Measurements from ENCODE around the gene PTPRN2.

Gene PTPRN2

DNA sequence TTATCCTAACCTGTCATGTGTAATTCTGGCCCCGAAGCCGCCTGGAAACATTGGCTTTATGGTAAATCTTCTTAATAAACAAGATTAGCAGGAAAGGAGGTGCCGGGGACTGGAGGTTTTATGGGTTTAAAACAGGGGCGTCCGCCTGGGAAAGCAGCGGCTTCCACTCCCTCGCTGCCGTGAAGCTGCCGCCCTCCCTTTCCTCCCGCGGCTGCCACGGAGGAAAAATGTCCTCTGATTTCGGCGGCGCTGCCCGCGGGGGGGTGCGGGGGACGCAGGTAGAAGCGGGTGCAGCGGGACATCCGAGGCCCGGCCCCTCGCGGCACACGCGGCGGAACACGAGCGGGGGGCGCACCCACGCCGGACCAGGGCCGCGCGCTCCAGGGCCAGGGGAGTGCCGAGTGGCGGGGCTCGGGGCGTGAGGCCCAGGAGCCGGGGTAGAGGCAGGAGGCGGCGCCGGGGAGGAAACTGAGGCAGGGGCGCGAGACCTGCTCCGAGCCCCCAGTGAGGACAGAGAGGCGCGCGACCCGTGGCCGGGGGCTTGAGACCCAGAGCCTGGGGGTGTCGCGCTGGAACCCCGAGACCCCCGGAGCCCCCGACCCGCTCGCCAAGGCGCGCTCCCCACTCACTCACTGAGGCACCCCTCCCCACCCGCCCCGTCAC lies 993 bp downstream of the PTPRN2 start:
- no peak overlapping the region for H3K4me3 ChIP-seq (ENCODE audit: low read length in 2 of 2)
- WGBS, 2 donors (ENCODE audit: extremely low coverage in 2 of 2, insufficient read length in 2 of 2, insufficient replicate concordance in 1 of 2): no CpG with 5 or more reads among the region's 63 CpGs
- no peak for DNase-seq (ENCODE audit: low spot score)

DNA sequence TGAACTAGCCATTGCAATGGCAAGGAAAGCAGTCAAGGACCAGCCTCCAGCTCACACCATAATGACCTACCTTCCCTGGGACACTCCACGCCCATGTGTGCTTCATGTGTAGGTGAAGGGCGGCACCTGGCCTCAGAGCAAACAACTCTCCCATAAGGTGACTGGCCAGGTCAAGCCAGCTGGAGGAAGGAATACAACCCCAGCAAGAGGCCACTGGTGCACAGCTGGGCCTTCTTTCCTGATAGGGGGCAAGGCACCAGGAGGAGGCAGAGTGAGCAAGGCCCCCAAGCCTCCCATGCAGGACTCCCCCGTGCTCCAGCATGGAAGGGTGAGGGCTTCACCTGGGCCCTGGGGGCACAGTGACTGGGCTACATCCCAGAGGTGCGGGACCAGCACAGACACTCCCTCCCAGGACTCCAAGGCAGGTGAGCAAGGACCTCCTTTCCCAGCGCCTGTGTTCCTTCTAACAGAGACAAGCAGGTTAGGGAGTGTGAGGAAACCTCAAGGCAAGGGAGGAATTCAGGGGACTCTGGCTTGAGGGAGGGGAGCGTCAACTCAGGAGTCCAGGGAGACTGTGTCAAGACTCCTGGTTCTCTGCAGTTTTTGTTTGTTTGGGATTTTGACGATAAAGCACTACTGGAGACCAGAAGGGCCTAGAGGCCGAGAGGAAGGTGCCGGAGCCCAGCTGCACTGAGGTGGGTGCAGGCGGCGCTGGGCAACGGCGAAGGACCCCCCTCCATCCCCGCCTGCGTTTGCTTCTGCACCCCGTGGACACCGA lies 1.7 kb downstream of the PTPRN2 start:
- no peak overlapping the region for H3K23ac ChIP-seq (ENCODE audit: low read depth, low read length, poor library complexity)

More for the DNA sequence above, 993 bp downstream of the PTPRN2 start:
- no peak overlapping the region for H2BK120ac ChIP-seq (ENCODE audit: low read depth, low read length)
- H2BK5ac ChIP-seq (ENCODE audit: low read length): peak overlapping the region; percentile 57
- peaks cover 0 to 3% of the 10 kb centered on the region in 2 donors for H3K4me1 ChIP-seq (ENCODE audit: control insufficient read depth in 2 of 2, insufficient read depth in 1 of 2, low read depth in 1 of 2, low read length in 2 of 2)
- no peak overlapping the region for H3K9ac ChIP-seq (ENCODE audit: low read depth, low read length, poor library complexity)
- H3K4me2 ChIP-seq (ENCODE audit: insufficient read depth, low read length, poor library complexity, severe bottlenecking): peak overlapping the region; percentile 47
- H3K27ac ChIP-seq (replicated peaks; ENCODE audit: low read length): no peak overlapping the region
- H3K4ac ChIP-seq (ENCODE audit: low read length): no peak overlapping the region
- H2AFZ ChIP-seq (ENCODE audit: low read length): peak overlapping the region; percentile 45
- peaks cover 0 to under 1% of the 10 kb centered on the region in 2 donors for H3K9me3 ChIP-seq (replicated peaks in 1 of 2; ENCODE audit: control insufficient read depth in 2 of 2, insufficient read depth in 1 of 2, low read depth in 1 of 2, low read length in 2 of 2)
- H3K14ac ChIP-seq (ENCODE audit: low read length): no peak overlapping the region
- H2BK15ac ChIP-seq (ENCODE audit: low read length): no peak overlapping the region
- no peaks in the 10 kb centered on the region for H3K79me1 ChIP-seq (ENCODE audit: low read depth, low read length)
- no peak overlapping the region for H3K18ac ChIP-seq (ENCODE audit: low read length)
- H3K27me3 ChIP-seq (ENCODE audit: control insufficient read depth in 3 of 3, insufficient read depth in 3 of 3, low read depth in 1 of 3, low read length in 3 of 3): peaks cover 9 to 54% (median 38%) of the 10 kb centered on the region in 3 experiments
- no peak overlapping the region for H2BK12ac ChIP-seq (ENCODE audit: low read length)
- H4K91ac ChIP-seq (ENCODE audit: low read depth, low read length, poor library complexity): no peak overlapping the region
- no peak overlapping the region for H2AK5ac ChIP-seq (ENCODE audit: low read depth, low read length)
- no peak overlapping the region for H4K8ac ChIP-seq (ENCODE audit: low read depth, low read length)
- H3K36me3 ChIP-seq (replicated peaks in 1 of 2; ENCODE audit: control insufficient read depth in 2 of 2, insufficient read depth in 2 of 2, low read length in 2 of 2): no peaks in the 10 kb centered on the region
- H3K23ac ChIP-seq (ENCODE audit: low read depth, low read length, poor library complexity): peak overlapping the region; percentile 30

DNA sequence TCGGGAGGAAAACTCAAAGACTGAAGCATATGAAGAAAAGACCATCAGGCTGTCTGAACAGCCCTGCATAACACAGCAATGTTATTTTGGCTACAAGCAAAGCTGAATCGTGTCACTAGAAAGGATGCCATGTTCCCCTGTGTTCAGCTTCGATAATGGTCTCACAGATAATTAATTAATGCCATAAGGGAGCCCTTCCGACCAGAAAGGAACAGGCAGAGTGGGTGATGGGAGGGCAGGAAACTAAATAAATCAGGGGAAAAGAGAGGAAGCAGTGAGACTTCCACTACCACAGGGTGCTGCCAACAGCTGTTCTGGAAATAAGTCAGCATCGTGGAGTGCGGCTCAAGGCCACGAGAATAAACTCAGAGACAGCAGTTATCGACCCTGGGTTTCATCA lies 3.2 kb downstream of the PTPRN2 start:
- Histone ChIP-seq H3K4me2 (ENCODE audit: insufficient read depth, low read length, poor library complexity, severe bottlenecking) (no peak overlapping the region), H3K27ac (replicated peaks; ENCODE audit: low read length) (no peak overlapping the region), H2AFZ (ENCODE audit: low read length) (no peak overlapping the region), H3K9ac (ENCODE audit: low read depth, low read length, poor library complexity) (no peak overlapping the region), H3K4ac (ENCODE audit: low read length) (no peak overlapping the region), H3K4me1 (ENCODE audit: control insufficient read depth in 2 of 2, insufficient read depth in 1 of 2, low read depth in 1 of 2, low read length in 2 of 2) (peaks cover 0 to 3% of the 10 kb centered on the region in 2 donors), H3K14ac (ENCODE audit: low read length) (no peak overlapping the region), H4K8ac (ENCODE audit: low read depth, low read length) (no peak overlapping the region), H3K9me3 (replicated peaks in 1 of 2; ENCODE audit: control insufficient read depth in 2 of 2, insufficient read depth in 1 of 2, low read depth in 1 of 2, low read length in 2 of 2) (peaks cover 8 to 10% of the 10 kb centered on the region in 2 donors), H2BK120ac (ENCODE audit: low read depth, low read length) (no peak overlapping the region), H3K27me3 (ENCODE audit: control insufficient read depth in 3 of 3, insufficient read depth in 3 of 3, low read depth in 1 of 3, low read length in 3 of 3) (peaks cover 9 to 51% (median 33%) of the 10 kb centered on the region in 3 experiments), H3K23ac (ENCODE audit: low read depth, low read length, poor library complexity) (no peak overlapping the region), H4K91ac (ENCODE audit: low read depth, low read length, poor library complexity) (no peak overlapping the region), H2BK12ac (ENCODE audit: low read length) (no peak overlapping the region), H2BK15ac (ENCODE audit: low read length) (no peak overlapping the region), H2BK5ac (ENCODE audit: low read length) (no peak overlapping the region), H3K36me3 (replicated peaks in 1 of 2; ENCODE audit: control insufficient read depth in 2 of 2, insufficient read depth in 2 of 2, low read length in 2 of 2) (no peaks in the 10 kb centered on the region), H3K18ac (ENCODE audit: low read length) (no peak overlapping the region), H2AK5ac (ENCODE audit: low read depth, low read length) (no peak overlapping the region), H3K79me1 (ENCODE audit: low read depth, low read length) (no peaks in the 10 kb centered on the region), H3K4me3 (ENCODE audit: low read length in 2 of 2) (no peak overlapping the region)
- DNase-seq (ENCODE audit: low spot score): no peak
- no CpG with 5 or more reads among the region's 8 CpGs for WGBS, 2 donors (ENCODE audit: extremely low coverage in 2 of 2, insufficient read length in 2 of 2, insufficient replicate concordance in 1 of 2)

More for the DNA sequence above, 1.7 kb downstream of the PTPRN2 start:
- Histone ChIP-seq H2BK12ac (ENCODE audit: low read length) (no peak overlapping the region), H3K4me1 (ENCODE audit: control insufficient read depth in 2 of 2, insufficient read depth in 1 of 2, low read depth in 1 of 2, low read length in 2 of 2) (peaks cover 0 to 3% of the 10 kb centered on the region in 2 donors), H3K9ac (ENCODE audit: low read depth, low read length, poor library complexity) (no peak overlapping the region), H4K8ac (ENCODE audit: low read depth, low read length) (no peak overlapping the region), H3K4ac (ENCODE audit: low read length) (no peak overlapping the region), H4K91ac (ENCODE audit: low read depth, low read length, poor library complexity) (no peak overlapping the region), H3K79me1 (ENCODE audit: low read depth, low read length) (no peaks in the 10 kb centered on the region), H2BK120ac (ENCODE audit: low read depth, low read length) (peak overlapping the region; percentile 10), H3K27me3 (ENCODE audit: control insufficient read depth in 3 of 3, insufficient read depth in 3 of 3, low read depth in 1 of 3, low read length in 3 of 3) (peaks cover 9 to 54% (median 38%) of the 10 kb centered on the region in 3 experiments), H2BK5ac (ENCODE audit: low read length) (peak overlapping the region; percentile 57), H3K18ac (ENCODE audit: low read length) (peak overlapping the region; percentile 46), H3K9me3 (replicated peaks in 1 of 2; ENCODE audit: control insufficient read depth in 2 of 2, insufficient read depth in 1 of 2, low read depth in 1 of 2, low read length in 2 of 2) (peaks cover 0 to 3% of the 10 kb centered on the region in 2 donors), H2BK15ac (ENCODE audit: low read length) (no peak overlapping the region), H2AFZ (ENCODE audit: low read length) (no peak overlapping the region), H3K27ac (replicated peaks; ENCODE audit: low read length) (no peak overlapping the region), H3K36me3 (replicated peaks in 1 of 2; ENCODE audit: control insufficient read depth in 2 of 2, insufficient read depth in 2 of 2, low read length in 2 of 2) (no peaks in the 10 kb centered on the region), H3K4me3 (ENCODE audit: low read length in 2 of 2) (no peak overlapping the region), H3K4me2 (ENCODE audit: insufficient read depth, low read length, poor library complexity, severe bottlenecking) (no peak overlapping the region), H2AK5ac (ENCODE audit: low read depth, low read length) (no peak overlapping the region), H3K14ac (ENCODE audit: low read length) (no peak overlapping the region)
- no peak for DNase-seq (ENCODE audit: low spot score)
- no CpG with 5 or more reads among the region's 17 CpGs for WGBS, 2 donors (ENCODE audit: extremely low coverage in 2 of 2, insufficient read length in 2 of 2, insufficient replicate concordance in 1 of 2)

DNA sequence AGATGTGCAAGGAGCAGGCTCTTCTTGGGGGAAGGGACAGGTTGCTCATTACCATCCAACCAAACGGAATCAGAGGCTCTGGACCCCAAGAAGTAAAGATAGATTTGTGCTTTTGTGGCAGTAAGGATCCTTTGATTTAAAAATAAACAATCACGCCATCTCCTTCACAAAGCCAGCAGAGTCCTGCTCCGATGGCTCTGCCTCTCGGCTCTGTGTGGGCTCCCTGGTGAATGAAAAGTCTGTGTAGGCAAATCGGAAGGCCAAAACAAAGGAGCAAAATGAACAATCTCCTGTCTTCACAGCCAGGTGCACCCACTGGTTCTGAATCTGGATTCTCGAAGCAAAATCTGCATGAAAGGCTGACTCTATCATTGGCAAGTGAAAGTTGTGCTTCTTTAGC lies 3.8 kb downstream of the PTPRN2 start:
- Histone ChIP-seq H3K14ac (ENCODE audit: low read length) (no peak overlapping the region), H3K9me3 (replicated peaks in 1 of 2; ENCODE audit: control insufficient read depth in 2 of 2, insufficient read depth in 1 of 2, low read depth in 1 of 2, low read length in 2 of 2) (peaks cover 9 to 10% of the 10 kb centered on the region in 2 donors), H3K27ac (replicated peaks; ENCODE audit: low read length) (no peak overlapping the region), H3K4ac (ENCODE audit: low read length) (no peak overlapping the region), H4K91ac (ENCODE audit: low read depth, low read length, poor library complexity) (no peak overlapping the region), H2BK12ac (ENCODE audit: low read length) (no peak overlapping the region), H3K9ac (ENCODE audit: low read depth, low read length, poor library complexity) (no peak overlapping the region), H2AK5ac (ENCODE audit: low read depth, low read length) (no peak overlapping the region), H2BK5ac (ENCODE audit: low read length) (no peak overlapping the region), H2BK120ac (ENCODE audit: low read depth, low read length) (no peak overlapping the region), H3K4me1 (ENCODE audit: control insufficient read depth in 2 of 2, insufficient read depth in 1 of 2, low read depth in 1 of 2, low read length in 2 of 2) (peaks cover 0 to 3% of the 10 kb centered on the region in 2 donors), H3K4me2 (ENCODE audit: insufficient read depth, low read length, poor library complexity, severe bottlenecking) (no peak overlapping the region), H2BK15ac (ENCODE audit: low read length) (no peak overlapping the region), H2AFZ (ENCODE audit: low read length) (no peak overlapping the region), H4K8ac (ENCODE audit: low read depth, low read length) (no peak overlapping the region), H3K79me1 (ENCODE audit: low read depth, low read length) (no peaks in the 10 kb centered on the region), H3K36me3 (replicated peaks in 1 of 2; ENCODE audit: control insufficient read depth in 2 of 2, insufficient read depth in 2 of 2, low read length in 2 of 2) (no peaks in the 10 kb centered on the region), H3K23ac (ENCODE audit: low read depth, low read length, poor library complexity) (no peak overlapping the region), H3K4me3 (ENCODE audit: low read length in 2 of 2) (no peak overlapping the region), H3K18ac (ENCODE audit: low read length) (no peak overlapping the region), H3K27me3 (ENCODE audit: control insufficient read depth in 3 of 3, insufficient read depth in 3 of 3, low read depth in 1 of 3, low read length in 3 of 3) (peaks cover 9 to 45% (median 27%) of the 10 kb centered on the region in 3 experiments)
- WGBS, 2 donors (ENCODE audit: extremely low coverage in 2 of 2, insufficient read length in 2 of 2, insufficient replicate concordance in 1 of 2): no CpG with 5 or more reads among the region's 6 CpGs
- no peak for DNase-seq (ENCODE audit: low spot score)
